Measurements from ENCODE around the gene DDX11.
A peak's percentile ranks its signal among the peaks of the same experiment; 100 is the strongest.
"Not testable (repeated sequence)": the region's sequence is repeated elsewhere in the genome, so short reads cannot be mapped to it uniquely, and the experiment has no call there.

DDX11 gene

GRCh38 chr12:31057671-31058070 is 16.0 kb upstream of the DDX11 start:
- Histone ChIP-seq H3K4me3 (ENCODE audit: low read depth in 1 of 5, low read length in 5 of 5) (no peak overlapping the region), H3K36me3 (ENCODE audit: control insufficient read depth in 5 of 5, insufficient read depth in 5 of 5, low read length in 5 of 5) (no peaks in the 10 kb centered on the region), H3K27ac (ENCODE audit: low read depth, low read length) (no peak overlapping the region), H3K9ac (ENCODE audit: low read length in 5 of 5) (no peak overlapping the region), H3K4me1 (ENCODE audit: control insufficient read depth in 5 of 5, insufficient read depth in 5 of 5, low read length in 5 of 5) (no peaks in the 10 kb centered on the region), H3K27me3 (ENCODE audit: control insufficient read depth in 5 of 5, insufficient read depth in 4 of 5, low read length in 5 of 5) (no peaks in the 10 kb centered on the region), H3K9me3 (ENCODE audit: control insufficient read depth in 5 of 5, low read length in 5 of 5) (no peaks in the 10 kb centered on the region)

- H3K27ac ChIP-seq (ENCODE audit: low read depth, low read length); H3K9me3 ChIP-seq (ENCODE audit: control insufficient read depth in 5 of 5, low read length in 5 of 5); H3K4me3 ChIP-seq (ENCODE audit: low read depth in 1 of 5, low read length in 5 of 5); H3K27me3 ChIP-seq (ENCODE audit: control insufficient read depth in 5 of 5, insufficient read depth in 4 of 5, low read length in 5 of 5); H3K4me1 ChIP-seq (ENCODE audit: control insufficient read depth in 5 of 5, insufficient read depth in 5 of 5, low read length in 5 of 5); H3K9ac ChIP-seq (ENCODE audit: low read length in 5 of 5); H3K36me3 ChIP-seq (ENCODE audit: control insufficient read depth in 5 of 5, insufficient read depth in 5 of 5, low read length in 5 of 5): not testable (repeated sequence)
Observed at GRCh38 chr12:31066196-31066595, 7.5 kb upstream of the DDX11 start.

- not testable (repeated sequence) for H3K9ac ChIP-seq (ENCODE audit: low read length in 5 of 5); H3K9me3 ChIP-seq (ENCODE audit: control insufficient read depth in 5 of 5, low read length in 5 of 5); H3K4me3 ChIP-seq (ENCODE audit: low read depth in 1 of 5, low read length in 5 of 5); H3K36me3 ChIP-seq (ENCODE audit: control insufficient read depth in 5 of 5, insufficient read depth in 5 of 5, low read length in 5 of 5); H3K4me1 ChIP-seq (ENCODE audit: control insufficient read depth in 5 of 5, insufficient read depth in 5 of 5, low read length in 5 of 5); H3K27me3 ChIP-seq (ENCODE audit: control insufficient read depth in 5 of 5, insufficient read depth in 4 of 5, low read length in 5 of 5); H3K27ac ChIP-seq (ENCODE audit: low read depth, low read length)
Observed at GRCh38 chr12:31067656-31068055, 6.0 kb upstream of the DDX11 start.

GRCh38 chr12:31070971-31071740 is 2.5 kb upstream of the DDX11 start:
- not testable (repeated sequence) for H3K4me3 ChIP-seq (ENCODE audit: low read depth in 1 of 5, low read length in 5 of 5); H3K27me3 ChIP-seq (ENCODE audit: control insufficient read depth in 5 of 5, insufficient read depth in 4 of 5, low read length in 5 of 5); H3K9ac ChIP-seq (ENCODE audit: low read length in 5 of 5); H3K9me3 ChIP-seq (ENCODE audit: control insufficient read depth in 5 of 5, low read length in 5 of 5); H3K27ac ChIP-seq (ENCODE audit: low read depth, low read length); H3K36me3 ChIP-seq (ENCODE audit: control insufficient read depth in 5 of 5, insufficient read depth in 5 of 5, low read length in 5 of 5)
- peaks cover 3 to 16% (median 10%) of the 10 kb centered on the region in 5 donors for H3K4me1 ChIP-seq (ENCODE audit: control insufficient read depth in 5 of 5, insufficient read depth in 5 of 5, low read length in 5 of 5)

- not testable (repeated sequence) for H3K36me3 ChIP-seq (ENCODE audit: control insufficient read depth in 5 of 5, insufficient read depth in 5 of 5, low read length in 5 of 5); H3K9me3 ChIP-seq (ENCODE audit: control insufficient read depth in 5 of 5, low read length in 5 of 5); H3K9ac ChIP-seq (ENCODE audit: low read length in 5 of 5); H3K27ac ChIP-seq (ENCODE audit: low read depth, low read length); H3K27me3 ChIP-seq (ENCODE audit: control insufficient read depth in 5 of 5, insufficient read depth in 4 of 5, low read length in 5 of 5)
- Histone ChIP-seq H3K4me1 (ENCODE audit: control insufficient read depth in 5 of 5, insufficient read depth in 5 of 5, low read length in 5 of 5) (peaks cover 3 to 16% (median 10%) of the 10 kb centered on the region in 5 donors), H3K4me3 (ENCODE audit: low read depth in 1 of 5, low read length in 5 of 5) (peak overlapping the region in 4 of 5 donors; percentile 65 to 75 (median 74))
Observed at GRCh38 chr12:31072962-31073361, 698 bp upstream of the DDX11 start.

- not testable (repeated sequence) for H3K9me3 ChIP-seq (ENCODE audit: control insufficient read depth in 5 of 5, low read length in 5 of 5); H3K27me3 ChIP-seq (ENCODE audit: control insufficient read depth in 5 of 5, insufficient read depth in 4 of 5, low read length in 5 of 5); H3K36me3 ChIP-seq (ENCODE audit: control insufficient read depth in 5 of 5, insufficient read depth in 5 of 5, low read length in 5 of 5)
- Histone ChIP-seq H3K4me1 (ENCODE audit: control insufficient read depth in 5 of 5, insufficient read depth in 5 of 5, low read length in 5 of 5) (peaks cover 3 to 16% (median 10%) of the 10 kb centered on the region in 5 donors), H3K9ac (ENCODE audit: low read length in 5 of 5) (peak overlapping the region; percentile 56 to 84 (median 78)), H3K27ac (ENCODE audit: low read depth, low read length) (peak overlapping the region; percentile 69), H3K4me3 (ENCODE audit: low read depth in 1 of 5, low read length in 5 of 5) (peak overlapping the region; percentile 65 to 91 (median 75))
Observed at GRCh38 chr12:31074333-31074874, 744 bp downstream of the DDX11 start.

- not testable (repeated sequence) for H3K9me3 ChIP-seq (ENCODE audit: control insufficient read depth in 5 of 5, low read length in 5 of 5); H3K9ac ChIP-seq (ENCODE audit: low read length in 5 of 5); H3K27me3 ChIP-seq (ENCODE audit: control insufficient read depth in 5 of 5, insufficient read depth in 4 of 5, low read length in 5 of 5); H3K36me3 ChIP-seq (ENCODE audit: control insufficient read depth in 5 of 5, insufficient read depth in 5 of 5, low read length in 5 of 5); H3K27ac ChIP-seq (ENCODE audit: low read depth, low read length); H3K4me3 ChIP-seq (ENCODE audit: low read depth in 1 of 5, low read length in 5 of 5)
- peaks cover 3 to 16% (median 10%) of the 10 kb centered on the region in 5 donors for H3K4me1 ChIP-seq (ENCODE audit: control insufficient read depth in 5 of 5, insufficient read depth in 5 of 5, low read length in 5 of 5)
Observed at GRCh38 chr12:31076150-31076549, 2.5 kb downstream of the DDX11 start.

GRCh38 chr12:31077095-31077494 is 3.4 kb downstream of the DDX11 start:
- not testable (repeated sequence) for H3K9ac ChIP-seq (ENCODE audit: low read length in 5 of 5); H3K27me3 ChIP-seq (ENCODE audit: control insufficient read depth in 5 of 5, insufficient read depth in 4 of 5, low read length in 5 of 5); H3K9me3 ChIP-seq (ENCODE audit: control insufficient read depth in 5 of 5, low read length in 5 of 5); H3K36me3 ChIP-seq (ENCODE audit: control insufficient read depth in 5 of 5, insufficient read depth in 5 of 5, low read length in 5 of 5); H3K4me3 ChIP-seq (ENCODE audit: low read depth in 1 of 5, low read length in 5 of 5); H3K27ac ChIP-seq (ENCODE audit: low read depth, low read length)
- H3K4me1 ChIP-seq (ENCODE audit: control insufficient read depth in 5 of 5, insufficient read depth in 5 of 5, low read length in 5 of 5) = peaks cover 3 to 16% (median 10%) of the 10 kb centered on the region in 5 donors

- H3K4me1 ChIP-seq (ENCODE audit: control insufficient read depth in 5 of 5, insufficient read depth in 5 of 5, low read length in 5 of 5) = peaks cover 3 to 15% (median 10%) of the 10 kb centered on the region in 5 donors
- not testable (repeated sequence) for H3K27me3 ChIP-seq (ENCODE audit: control insufficient read depth in 5 of 5, insufficient read depth in 4 of 5, low read length in 5 of 5); H3K9ac ChIP-seq (ENCODE audit: low read length in 5 of 5); H3K27ac ChIP-seq (ENCODE audit: low read depth, low read length); H3K4me3 ChIP-seq (ENCODE audit: low read depth in 1 of 5, low read length in 5 of 5); H3K36me3 ChIP-seq (ENCODE audit: control insufficient read depth in 5 of 5, insufficient read depth in 5 of 5, low read length in 5 of 5); H3K9me3 ChIP-seq (ENCODE audit: control insufficient read depth in 5 of 5, low read length in 5 of 5)
Observed at GRCh38 chr12:31077998-31078397, 4.3 kb downstream of the DDX11 start.

- H3K27me3 ChIP-seq (ENCODE audit: control insufficient read depth in 5 of 5, insufficient read depth in 4 of 5, low read length in 5 of 5); H3K9ac ChIP-seq (ENCODE audit: low read length in 5 of 5); H3K9me3 ChIP-seq (ENCODE audit: control insufficient read depth in 5 of 5, low read length in 5 of 5); H3K4me1 ChIP-seq (ENCODE audit: control insufficient read depth in 5 of 5, insufficient read depth in 5 of 5, low read length in 5 of 5); H3K4me3 ChIP-seq (ENCODE audit: low read depth in 1 of 5, low read length in 5 of 5); H3K36me3 ChIP-seq (ENCODE audit: control insufficient read depth in 5 of 5, insufficient read depth in 5 of 5, low read length in 5 of 5); H3K27ac ChIP-seq (ENCODE audit: low read depth, low read length): not testable (repeated sequence)
Observed at GRCh38 chr12:31079421-31079820, 5.8 kb downstream of the DDX11 start.

All from subcutaneous abdominal adipose tissue (tissue), 5 donors.